AG09319 (cell line): ENCODE results near the gene ARL2BP.
A peak's percentile ranks its signal among the peaks of the same experiment; 100 is the strongest.
"Not testable (repeated sequence)": the region's sequence is repeated elsewhere in the genome, so short reads cannot be mapped to it uniquely, and the experiment has no call there.

Experiments
- DNase-seq: peaks from one replicate; pipeline ENCODE4 v3.0.0-alpha.2; 2010; ENCODE audit warnings: low read depth; ENCODE audit errors: extremely low read depth
- TF ChIP-seq, protein P1 (sequence below): IDR thresholded peaks from 2 replicates; pipeline ENCODE4 v1.5.1; 2011; ENCODE audit warnings: low read depth, mild to moderate bottlenecking, inconsistent platforms, low read length, moderate library complexity

ARL2BP gene

DNA sequence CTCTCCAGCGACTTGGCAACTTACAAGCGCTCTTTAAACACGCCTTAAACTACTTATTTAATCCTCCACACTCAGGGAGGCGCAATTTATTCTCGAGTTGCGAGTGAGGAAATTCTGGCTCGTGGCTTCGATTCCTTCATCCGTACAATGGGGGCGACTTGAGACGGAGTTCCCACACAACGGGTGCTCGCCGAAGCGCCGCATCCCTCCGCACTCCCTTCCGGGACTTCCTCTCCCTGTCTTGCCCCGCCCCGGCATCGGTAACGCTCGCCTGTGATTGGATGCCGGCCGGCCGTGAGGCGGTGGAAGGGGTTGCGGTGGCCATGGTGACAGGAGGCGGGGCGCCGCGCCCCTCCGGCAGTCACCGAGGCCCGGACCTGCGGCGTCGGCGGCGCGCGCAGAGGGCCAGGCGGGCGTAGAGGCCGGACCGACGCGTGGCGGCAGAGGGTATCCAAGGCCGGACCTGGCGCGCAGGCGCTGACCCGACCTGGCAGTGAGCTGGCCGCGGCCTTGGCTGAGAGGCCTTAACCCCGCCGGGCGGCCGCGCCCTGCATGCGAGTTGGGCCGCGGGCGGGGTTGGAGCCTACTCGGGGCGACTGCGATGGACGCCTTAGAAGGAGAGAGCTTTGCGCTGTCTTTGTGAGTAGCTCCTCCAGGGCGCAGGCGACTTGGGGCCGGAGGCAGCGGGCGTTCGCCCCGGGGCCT lies at the start of gene ARL2BP:
Gene ARL2BP (plus strand): TSS at position 493 of the 705 bp plus-strand sequence. CDS start 109 bp downstream, at position 602.
- TF ChIP-seq, protein P1, sequence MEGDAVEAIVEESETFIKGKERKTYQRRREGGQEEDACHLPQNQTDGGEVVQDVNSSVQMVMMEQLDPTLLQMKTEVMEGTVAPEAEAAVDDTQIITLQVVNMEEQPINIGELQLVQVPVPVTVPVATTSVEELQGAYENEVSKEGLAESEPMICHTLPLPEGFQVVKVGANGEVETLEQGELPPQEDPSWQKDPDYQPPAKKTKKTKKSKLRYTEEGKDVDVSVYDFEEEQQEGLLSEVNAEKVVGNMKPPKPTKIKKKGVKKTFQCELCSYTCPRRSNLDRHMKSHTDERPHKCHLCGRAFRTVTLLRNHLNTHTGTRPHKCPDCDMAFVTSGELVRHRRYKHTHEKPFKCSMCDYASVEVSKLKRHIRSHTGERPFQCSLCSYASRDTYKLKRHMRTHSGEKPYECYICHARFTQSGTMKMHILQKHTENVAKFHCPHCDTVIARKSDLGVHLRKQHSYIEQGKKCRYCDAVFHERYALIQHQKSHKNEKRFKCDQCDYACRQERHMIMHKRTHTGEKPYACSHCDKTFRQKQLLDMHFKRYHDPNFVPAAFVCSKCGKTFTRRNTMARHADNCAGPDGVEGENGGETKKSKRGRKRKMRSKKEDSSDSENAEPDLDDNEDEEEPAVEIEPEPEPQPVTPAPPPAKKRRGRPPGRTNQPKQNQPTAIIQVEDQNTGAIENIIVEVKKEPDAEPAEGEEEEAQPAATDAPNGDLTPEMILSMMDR: no peak; the same call in 1 of the 2 replicates
- peak; percentile 95 for DNase-seq

DNA sequence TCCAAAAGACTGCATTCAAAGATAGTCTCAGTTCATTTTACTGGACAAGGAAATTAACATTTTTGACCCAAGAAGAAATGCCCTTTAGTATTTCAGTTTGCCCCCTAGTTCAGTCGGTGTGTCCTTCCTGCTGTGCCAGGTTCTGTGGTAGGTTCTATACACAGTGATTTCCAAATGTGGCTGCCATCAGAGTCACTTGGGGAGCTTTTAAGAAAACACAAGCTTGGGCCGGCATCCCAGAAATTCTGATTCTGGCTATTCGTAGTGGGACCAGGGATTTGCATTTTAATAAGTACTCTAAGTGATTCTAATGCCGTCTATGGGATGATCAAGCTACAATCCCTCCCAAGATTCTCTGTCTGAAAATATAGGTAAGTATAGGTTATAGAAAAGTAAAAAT lies 48.8 kb upstream of the ARL2BP start:
- no peak for DNase-seq
- TF ChIP-seq, protein P1: no peak

DNA sequence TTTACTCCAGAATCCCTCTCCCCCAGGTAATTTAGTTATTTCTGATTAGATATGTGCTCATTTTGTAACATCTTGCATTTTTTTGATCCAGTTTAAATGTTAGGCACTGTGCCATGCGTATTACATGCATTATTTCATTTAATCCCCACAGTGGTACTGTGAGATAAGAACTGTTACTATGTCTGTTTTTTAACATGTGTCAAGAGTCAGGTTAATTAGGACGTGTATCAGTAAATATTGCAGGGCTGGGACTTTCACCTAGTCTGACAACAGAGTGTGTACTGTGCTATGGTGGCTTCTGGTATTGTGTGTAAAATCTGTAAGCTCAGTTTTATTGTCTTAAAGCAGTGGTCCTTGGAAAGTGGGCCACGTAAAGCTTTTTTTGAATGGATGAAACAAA lies 48.3 kb upstream of the ARL2BP start:
- no peak for DNase-seq
- TF ChIP-seq, protein P1: no peak

DNA sequence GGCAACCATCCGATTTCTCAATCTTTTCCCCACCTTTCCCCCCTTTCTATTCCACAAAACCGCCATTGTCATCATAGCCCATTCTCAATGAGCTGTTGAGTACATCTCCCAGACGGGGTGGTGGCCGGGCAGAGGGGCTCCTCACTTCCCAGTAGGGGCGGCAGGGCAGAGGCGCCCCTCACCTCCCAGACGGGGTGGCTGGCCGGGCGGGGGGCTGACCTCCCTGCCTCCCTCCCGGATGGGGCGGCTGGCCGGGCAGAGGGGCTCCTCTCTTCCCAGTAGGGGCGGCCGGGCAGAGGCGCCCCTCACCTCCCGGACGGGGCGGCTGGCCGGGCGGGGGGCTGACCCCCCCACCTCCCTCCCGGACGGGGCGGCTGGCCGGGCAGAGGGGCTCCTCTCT lies 44.7 kb upstream of the ARL2BP start:
- DNase-seq: not testable (repeated sequence)

DNA sequence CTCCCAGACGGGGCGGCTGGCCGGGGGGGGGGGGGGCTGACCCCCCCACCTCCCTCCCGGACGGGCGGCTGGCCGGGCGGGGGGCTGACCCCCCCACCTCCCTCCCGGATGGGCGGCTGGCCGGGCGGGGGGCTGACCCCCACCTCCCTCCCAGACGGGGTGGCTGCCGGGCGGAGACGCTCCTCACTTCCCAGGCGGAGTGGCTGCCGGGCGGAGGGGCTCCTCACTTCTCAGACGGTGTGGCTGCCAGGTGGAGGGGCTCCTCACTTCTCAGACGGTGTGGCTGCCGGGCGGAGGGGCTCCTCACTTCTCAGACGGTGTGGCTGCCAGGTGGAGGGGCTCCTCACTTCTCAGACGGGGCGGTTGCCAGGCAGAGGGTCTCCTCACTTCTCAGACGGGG lies 44.1 kb upstream of the ARL2BP start:
- DNase-seq: not testable (repeated sequence)

DNA sequence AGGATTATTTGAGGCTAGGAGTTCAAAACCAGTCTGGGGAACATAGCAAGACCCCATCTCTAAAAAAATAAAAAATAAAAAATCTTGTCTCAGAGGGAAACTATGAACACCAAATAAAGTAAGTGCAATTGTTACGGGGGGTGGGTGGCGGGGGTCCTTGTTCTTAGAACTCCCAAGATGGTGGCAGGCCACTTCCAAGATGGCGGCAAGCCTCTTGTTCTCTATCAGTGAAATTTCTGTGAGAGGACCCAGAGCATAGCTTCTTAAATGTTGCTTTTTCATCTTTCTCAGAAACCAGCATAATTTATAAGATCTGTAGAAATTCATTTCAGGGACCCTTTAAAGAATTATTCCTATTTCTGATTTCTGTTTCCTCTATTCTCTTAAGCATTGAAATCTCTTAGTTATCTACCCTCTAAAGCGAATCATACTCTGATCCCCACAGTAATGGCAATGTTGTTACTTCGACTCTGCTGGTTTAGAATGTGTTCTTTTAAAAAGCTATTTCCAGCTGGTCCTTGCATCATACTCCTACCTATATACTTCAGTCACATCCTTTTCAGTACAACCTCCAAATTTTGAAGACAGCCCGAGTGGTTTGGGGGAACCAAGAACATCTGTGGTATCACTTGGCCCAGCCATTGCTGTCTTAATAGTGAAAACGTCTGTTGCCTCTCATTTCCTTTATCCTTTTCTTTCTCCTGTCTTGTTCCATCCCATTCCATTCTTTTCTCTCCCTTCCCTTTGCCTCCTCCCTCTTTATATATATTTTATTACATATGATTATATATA lies 42.8 kb upstream of the ARL2BP start:
- DNase-seq: no peak
- TF ChIP-seq, protein P1: no peak

DNA sequence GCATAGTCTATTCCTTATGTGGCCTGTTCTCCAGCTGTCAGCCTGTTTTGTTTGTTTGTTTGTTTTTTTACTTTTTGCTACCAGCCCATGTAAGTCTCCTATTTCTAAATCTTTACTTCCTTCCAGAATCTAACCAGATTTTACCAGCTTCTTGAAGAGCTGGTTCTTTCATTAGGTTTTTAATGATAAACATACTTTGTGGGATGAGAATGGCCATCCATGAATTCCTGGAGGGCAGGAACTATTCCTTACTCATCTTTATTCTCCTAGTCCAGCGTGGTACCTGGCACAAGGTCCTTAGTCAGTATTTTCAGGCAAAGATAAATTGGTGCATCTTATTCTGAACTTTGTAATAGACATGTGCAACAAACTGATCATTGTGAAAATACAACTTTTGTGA lies 41.6 kb upstream of the ARL2BP start:
- TF ChIP-seq, protein P1: no peak
- no peak for DNase-seq

DNA sequence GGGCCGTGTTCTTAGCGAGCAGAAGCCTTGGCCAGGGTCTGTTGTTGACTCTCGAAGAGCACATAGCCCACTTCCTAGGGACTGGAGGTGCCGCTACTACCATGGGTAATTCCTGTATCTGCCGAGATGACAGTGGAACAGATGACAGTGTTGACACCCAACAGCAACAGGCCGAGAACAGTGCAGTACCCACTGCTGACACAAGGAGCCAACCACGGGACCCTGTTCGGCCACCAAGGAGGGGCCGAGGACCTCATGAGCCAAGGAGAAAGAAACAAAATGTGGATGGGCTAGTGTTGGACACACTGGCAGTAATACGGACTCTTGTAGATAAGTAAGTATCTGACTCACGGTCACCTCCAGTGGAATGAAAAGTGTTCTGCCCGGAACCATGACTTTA lies 40.4 kb upstream of the ARL2BP start:
- no peak for DNase-seq
- TF ChIP-seq, protein P1: no peak
